Lung microvascular endothelial cell (primary cell): ENCODE data around the gene CHSY1. TPM values are rescaled to one million over a fixed set of nuclear protein-coding genes. Genes with fewer than 3 reads are reported as not detected.

Source experiments
- DNase-seq, 2 donors: peaks; one replicate each; pipeline versions ENCODE4 v3.0.0 to v3.0.0-alpha.2; 2010; ENCODE audit warnings: low read depth in 2 of 2
- total RNA-seq: library from RNA; depleted of rRNA; stranded (reverse); fragments of >200 nt; gene quantifications from 2 replicates; pipeline ENCODE4 v1.2.1, GENCODE V29; 2014

The CHSY1 gene
- total RNA-seq, 1 donor from 2014 or later: 31.9 TPM

DNA sequence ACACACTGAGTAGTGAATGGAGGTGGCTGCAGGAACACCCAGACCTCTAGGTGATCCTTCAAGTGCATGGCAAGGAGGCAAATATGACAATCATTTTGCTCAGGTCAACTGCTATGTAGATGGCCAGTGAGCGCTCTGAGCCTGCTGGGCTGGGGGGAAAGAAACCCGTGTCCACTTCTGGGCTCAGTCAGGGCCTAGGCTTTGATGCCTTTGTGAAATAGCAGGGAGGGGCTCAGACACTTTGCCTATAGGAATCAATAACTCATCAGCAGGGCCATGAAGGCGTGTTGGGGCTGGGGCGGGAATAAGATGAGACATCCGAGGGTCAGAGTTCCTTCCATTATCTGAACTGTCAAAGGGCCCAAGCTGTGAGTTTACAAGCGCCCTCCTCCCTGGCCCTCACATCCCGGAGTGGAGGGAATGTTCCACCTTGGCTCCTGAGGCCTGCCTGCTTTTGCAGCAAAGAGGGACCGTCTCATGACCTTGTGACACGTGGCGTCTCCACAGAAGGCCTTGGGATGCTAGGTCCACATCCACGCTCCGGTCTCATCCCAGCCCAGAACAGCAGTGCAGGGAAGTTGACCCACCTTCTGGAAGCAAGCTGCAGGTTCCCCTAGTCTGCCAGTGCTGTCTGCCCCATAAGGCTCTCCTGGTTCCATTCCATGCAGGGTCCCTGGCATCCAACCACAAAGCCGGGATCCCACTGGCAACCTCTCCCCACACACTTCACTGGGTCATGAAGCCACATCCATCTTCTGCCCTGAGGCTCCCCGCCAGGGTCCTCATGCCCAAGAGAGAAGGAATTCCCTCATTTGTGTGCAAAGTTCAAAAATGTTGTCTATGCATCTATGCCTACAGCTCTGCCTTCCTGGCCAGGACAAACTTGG, 78.4 kb downstream of the CHSY1 start:
- DNase-seq: no peak

DNA sequence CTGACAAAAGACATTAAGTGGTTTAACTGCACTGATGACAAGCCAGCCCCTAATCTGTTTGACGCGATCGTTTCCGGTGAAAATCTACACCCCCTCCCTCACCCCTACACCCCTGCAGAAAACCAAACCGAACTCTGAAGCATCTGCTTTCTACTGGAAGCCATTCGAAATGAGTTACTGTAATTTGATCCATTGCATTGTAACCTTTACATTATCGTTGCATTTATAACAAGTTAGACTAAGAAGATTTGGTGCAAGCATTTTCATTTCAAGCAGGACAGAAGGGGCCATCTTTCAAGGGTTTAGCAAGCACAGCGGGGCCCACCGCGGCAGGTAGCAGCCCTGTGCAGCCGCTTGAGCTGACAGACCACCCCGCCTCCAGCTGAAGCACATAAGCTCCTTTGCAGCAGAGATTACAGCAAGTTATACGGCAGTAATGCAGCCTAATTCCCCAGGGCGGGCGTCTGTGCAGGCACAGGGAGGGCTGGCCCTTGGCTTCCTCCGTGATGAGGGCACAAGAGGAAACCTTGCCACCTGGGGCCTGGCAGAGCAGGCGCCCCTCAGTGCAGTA, 79.3 kb downstream of the CHSY1 start:
- no peak for DNase-seq

- no peak for DNase-seq
Observed at GRCh38 chr15:101171954-101172353, 79.9 kb downstream of the CHSY1 start.

- peak in 1 of 2 donors; percentile 49 for DNase-seq
Observed at GRCh38 chr15:101170568-101171350, 81.1 kb downstream of the CHSY1 start.

GRCh38 chr15:101169495-101170071, 82.3 kb downstream of the CHSY1 start:
- no peak for DNase-seq

- no peak for DNase-seq
Observed at GRCh38 chr15:101168898-101169494, 82.9 kb downstream of the CHSY1 start.

- DNase-seq: peak in 1 of 2 donors; percentile 46
Observed at GRCh38 chr15:101168463-101168824, 83.4 kb downstream of the CHSY1 start.

DNA sequence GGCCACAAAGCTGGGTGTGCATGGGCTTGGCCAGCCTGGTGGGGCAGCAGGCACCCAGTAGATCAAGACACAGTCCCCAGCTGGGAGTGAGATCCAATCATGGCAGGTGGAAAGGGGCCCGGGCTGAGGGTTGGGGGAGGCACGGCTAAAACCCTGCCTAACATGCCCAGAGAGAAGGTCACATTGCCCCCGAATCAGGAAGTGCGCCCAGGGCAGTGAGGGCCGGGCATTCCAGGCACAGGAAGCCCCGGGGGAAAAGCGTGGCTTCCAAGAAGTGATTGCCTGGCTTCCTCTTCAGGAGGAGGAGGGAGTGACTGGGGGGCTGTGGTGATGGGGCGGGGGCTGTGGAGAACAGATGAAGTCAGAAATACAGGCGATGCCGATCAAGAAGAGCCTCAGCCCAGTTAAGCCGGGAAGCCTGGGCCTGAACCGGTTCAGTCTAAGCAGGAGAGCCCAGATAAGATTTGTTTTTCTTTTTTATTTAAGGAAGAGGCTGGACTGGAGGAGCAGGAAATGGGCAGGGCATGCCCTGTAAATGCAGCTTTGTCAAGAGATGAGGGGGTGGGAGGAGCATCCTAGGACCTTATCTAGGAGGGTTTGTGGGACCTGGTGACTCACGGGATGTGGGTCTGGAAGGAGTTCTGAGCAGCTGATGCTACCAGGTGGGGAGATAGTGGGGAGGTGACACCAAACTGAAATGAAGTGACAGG, 83.9 kb downstream of the CHSY1 start:
- peak; percentile 66 to 87 for DNase-seq

GRCh38 chr15:101167411-101167752, 84.5 kb downstream of the CHSY1 start:
- peak in 1 of 2 donors; percentile 67 for DNase-seq

DNA sequence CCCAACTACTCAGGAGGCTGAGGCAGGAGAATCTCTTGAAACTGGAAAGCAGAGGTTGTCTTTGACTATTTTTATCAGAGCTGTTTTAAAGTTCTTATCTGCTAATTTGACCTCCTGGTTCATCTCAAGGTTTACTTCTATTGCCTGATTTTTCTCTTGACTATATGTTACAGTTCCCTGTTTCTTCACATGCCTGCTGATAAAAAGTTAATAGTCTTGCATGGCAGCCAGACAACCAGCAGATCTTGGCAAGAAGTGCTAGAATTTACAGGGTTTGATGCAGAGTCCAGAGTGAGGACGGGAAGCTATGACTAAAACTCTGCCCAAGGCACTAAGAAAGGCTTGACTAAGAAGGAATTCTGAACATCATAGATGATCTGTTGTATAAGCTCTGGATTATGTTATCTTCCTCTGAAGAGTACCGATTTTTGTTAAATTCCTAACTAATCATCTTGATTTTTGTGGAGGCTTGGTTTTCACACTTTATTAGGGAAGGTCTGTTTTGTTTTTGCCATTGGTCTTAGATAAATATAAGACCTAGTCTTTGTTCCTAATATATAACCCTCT, 85.9 kb downstream of the CHSY1 start:
- DNase-seq: no peak

- DNase-seq: no peak
Observed at GRCh38 chr15:101162701-101163483, 89.0 kb downstream of the CHSY1 start.

- no peak for DNase-seq
Observed at GRCh38 chr15:101161656-101162055, 90.2 kb downstream of the CHSY1 start.

DNA sequence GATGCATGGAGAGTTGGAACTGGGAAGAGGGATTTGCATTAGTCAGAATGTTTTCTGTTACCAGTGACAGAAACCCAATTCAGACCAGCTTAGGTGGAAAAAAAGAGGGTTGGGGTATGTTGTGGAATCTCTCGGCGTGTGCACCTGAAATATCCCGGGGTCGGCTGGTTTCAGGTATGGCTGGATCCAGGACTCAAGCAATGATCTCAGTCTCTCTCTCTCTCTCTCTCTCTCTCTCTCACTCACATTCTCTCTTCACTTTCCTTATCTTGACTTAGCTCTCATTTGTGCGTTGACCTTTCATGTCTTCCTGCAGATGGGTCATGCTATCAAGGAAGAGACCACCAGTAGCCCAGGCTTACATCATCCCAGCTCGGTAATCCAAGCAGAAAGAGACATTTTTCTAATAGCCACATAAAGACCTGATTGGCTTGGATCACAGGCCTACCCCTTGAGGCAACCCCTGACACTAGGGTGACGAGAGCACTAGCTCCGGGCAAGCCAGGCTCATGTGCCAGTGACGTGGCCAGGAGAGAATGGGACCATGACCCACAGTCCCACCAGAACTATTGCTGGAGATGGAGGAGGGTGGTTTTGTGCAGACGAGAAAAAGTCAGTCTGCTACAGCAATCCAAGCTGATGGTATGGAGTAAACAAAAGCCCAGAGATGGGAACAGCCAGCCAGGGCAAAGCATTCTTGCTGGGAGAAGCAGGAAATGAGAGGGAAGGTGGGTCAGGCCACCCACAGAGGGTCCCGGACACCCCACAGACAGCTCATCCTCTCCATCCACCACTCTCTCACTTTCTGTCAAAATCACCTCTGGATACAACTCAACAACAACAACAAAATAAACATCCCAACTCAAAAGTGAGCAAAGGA, 91.7 kb downstream of the CHSY1 start:
- no peak for DNase-seq

DNA sequence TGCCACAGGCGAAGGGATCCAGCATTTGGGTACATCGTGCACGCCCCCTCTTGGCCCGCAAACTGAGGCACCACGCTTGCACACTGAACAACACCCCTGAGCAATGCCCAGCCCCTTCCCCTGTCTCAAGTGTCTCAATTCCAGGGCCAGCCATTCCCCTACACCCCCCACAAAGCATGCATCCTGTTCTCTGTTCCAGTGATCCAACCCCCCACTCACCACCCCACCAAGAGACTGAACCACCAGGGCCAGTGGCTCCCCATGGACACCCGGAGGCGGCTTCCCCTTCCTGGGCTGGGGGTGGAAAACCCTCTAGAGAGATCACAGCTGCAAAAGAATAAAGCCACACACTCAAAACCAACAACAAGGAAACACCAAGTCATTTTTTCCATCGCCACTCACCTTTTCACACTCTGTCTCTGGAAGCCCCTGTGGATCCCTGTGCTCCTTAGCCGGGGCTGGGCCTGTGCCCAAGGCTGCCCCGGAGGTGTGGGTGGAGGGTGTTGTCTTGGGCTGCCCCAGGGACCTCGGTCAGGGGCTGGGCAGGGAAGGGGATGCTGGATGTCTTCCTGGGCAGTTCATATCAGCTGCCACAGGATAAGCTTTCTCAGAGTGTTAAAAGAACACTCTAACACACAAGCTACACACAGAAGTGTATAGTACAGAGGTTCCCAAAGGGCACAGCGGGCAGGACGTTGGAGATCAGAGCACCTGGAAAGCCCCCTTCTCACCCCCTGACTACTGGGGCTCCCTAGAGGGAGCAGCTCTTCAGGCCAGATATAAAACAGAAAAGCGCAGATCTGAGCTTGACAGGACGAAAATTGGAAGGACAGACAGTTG, 92.5 kb downstream of the CHSY1 start:
- peak in 1 of 2 donors; percentile 38 for DNase-seq

DNA sequence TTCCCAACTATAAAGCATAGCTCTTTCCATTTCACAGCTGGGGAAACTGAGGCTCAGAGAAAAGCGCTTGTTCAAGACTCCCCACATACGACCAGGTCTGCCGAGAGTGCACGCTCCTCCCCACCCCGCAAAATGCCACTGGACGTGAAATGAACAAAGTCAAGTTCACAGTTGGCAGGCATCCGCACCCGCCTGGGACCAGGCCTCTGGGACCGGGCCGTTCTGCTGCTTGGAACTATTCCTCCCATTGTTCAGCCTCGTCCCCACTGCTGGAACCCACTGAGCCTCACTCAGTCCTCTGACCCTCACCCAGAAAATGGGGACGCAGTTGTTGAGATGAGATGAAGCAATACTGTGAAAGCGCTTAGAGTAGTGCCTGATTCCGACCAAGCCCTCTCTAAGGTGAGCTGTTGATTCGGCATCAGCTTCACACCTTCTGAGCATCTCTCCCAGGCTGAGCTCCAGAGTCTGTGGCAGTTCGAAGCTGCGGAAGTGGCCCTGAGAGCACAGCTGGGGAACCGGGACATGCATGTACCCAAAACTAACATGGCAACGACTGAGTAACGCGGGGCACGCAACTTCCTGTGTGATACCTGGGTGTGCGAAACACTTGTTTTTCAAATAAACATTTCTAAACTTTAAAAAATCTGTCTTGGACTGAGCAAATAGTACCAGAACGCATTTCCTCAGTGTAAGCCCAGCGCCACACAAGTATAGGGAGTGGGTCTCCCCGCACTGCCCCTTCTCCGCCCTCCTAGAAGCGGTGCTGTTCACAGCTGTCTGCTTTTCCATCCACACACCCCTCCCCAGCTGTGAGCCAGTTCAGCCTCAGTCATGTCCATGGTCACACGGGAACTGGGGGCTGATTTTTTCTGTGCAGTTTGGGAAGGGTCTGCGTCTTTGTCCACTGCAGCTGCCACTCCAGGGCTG, 93.4 kb downstream of the CHSY1 start:
- DNase-seq: no peak

GRCh38 chr15:101157721-101158120, 94.1 kb downstream of the CHSY1 start:
- no peak for DNase-seq
